ENCODE data around the gene TGM1. TPM values are rescaled to one million over a fixed set of nuclear protein-coding genes. Genes with fewer than 3 reads are reported as not detected.

TGM1 gene
- total and polyA plus RNA-seq, 2 donors (not counting 1 experiment from before 2014, with no cell fraction given): 0.83 to 1.4 TPM

DNA sequence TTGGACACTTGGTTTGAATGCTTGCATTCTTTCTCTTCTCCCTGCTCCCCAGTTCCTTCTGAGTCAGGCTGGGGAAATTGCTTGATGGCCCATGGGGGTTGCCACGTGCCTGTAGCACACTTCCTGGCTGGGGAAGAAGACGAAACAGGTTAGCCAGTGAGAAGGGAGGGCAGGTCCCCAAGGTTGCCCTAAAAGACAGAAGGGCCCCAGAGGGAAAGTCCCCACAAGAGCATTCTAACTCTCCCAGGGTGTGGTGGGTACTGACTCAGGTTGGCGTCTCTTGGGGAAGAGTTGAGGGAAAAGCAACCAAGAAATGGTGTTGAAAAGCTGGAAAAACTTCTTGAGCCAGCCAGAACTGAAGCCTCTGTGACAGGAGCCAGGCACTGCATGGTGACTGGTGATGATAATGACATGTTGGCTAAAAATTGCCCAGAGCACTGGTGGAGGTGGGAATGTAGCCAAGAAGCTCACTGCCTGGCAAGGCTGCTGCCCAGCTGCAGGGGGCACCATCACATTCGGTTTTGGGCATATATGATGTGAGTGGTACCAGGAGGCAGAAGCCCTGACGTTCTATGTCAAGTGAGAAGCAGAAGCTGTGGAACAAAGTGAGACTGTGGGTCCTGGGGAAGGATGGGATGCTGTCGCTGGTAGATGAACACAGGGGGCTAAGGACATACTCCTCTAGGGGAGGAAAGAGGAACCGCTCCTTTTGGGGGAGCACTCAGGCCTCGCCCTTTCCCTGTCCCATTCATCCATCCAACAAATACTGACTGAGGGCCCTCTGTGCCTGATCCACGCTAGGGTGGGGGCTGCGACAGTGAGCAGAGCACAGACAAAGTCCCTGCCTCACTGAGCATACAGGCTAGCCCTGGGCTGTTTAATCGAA is 16.6 kb upstream of the TGM1 start:
- Histone ChIP-seq H3K4me1 (ENCODE audit: control insufficient read depth, extremely low read depth, insufficient read depth, low read length) (no peaks in the 10 kb centered on the region), H4K20me1 (ENCODE audit: control insufficient read depth, extremely low read depth, insufficient read depth, low read length) (no peaks in the 10 kb centered on the region), H3K4me3 (replicated peaks in 1 of 4; ENCODE audit: control extremely low read depth in 1 of 4, insufficient read depth in 1 of 4, low read depth in 3 of 4, low read length in 4 of 4) (no peak overlapping the region), H3K36me3 (ENCODE audit: control insufficient read depth, insufficient read depth, low read length) (no peaks in the 10 kb centered on the region), H3K79me2 (ENCODE audit: control insufficient read depth, insufficient read depth, low read length) (no peaks in the 10 kb centered on the region), H3K9me3 (ENCODE audit: control insufficient read depth, insufficient read depth, low read depth, low read length) (no peaks in the 10 kb centered on the region), H2AFZ (ENCODE audit: low read length) (no peak overlapping the region), H3K9ac (ENCODE audit: insufficient read depth, low read length) (no peak overlapping the region), H3K27ac (ENCODE audit: insufficient read depth, low read length) (no peak overlapping the region), H3K4me2 (ENCODE audit: extremely low read depth, insufficient read depth, low read length) (no peak overlapping the region), H3K27me3 (ENCODE audit: control insufficient read depth, insufficient read depth, low read length) (no peaks in the 10 kb centered on the region)
- no peak for TF ChIP-seq EZH2 (IDR thresholded peaks at IDR 0.05; ENCODE audit: low read length, missing control alignments)
- TF ChIP-seq, protein P1, sequence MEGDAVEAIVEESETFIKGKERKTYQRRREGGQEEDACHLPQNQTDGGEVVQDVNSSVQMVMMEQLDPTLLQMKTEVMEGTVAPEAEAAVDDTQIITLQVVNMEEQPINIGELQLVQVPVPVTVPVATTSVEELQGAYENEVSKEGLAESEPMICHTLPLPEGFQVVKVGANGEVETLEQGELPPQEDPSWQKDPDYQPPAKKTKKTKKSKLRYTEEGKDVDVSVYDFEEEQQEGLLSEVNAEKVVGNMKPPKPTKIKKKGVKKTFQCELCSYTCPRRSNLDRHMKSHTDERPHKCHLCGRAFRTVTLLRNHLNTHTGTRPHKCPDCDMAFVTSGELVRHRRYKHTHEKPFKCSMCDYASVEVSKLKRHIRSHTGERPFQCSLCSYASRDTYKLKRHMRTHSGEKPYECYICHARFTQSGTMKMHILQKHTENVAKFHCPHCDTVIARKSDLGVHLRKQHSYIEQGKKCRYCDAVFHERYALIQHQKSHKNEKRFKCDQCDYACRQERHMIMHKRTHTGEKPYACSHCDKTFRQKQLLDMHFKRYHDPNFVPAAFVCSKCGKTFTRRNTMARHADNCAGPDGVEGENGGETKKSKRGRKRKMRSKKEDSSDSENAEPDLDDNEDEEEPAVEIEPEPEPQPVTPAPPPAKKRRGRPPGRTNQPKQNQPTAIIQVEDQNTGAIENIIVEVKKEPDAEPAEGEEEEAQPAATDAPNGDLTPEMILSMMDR (conservative IDR thresholded peaks at IDR 0.05 in 1 of 2, IDR thresholded peaks at IDR 0.05 in 1 of 2; ENCODE audit: low read depth in 1 of 2, low read length in 2 of 2): peak in 1 of 2 donors; percentile 7
- no peak for DNase-seq (ENCODE audit: low read depth in 2 of 2)

DNA sequence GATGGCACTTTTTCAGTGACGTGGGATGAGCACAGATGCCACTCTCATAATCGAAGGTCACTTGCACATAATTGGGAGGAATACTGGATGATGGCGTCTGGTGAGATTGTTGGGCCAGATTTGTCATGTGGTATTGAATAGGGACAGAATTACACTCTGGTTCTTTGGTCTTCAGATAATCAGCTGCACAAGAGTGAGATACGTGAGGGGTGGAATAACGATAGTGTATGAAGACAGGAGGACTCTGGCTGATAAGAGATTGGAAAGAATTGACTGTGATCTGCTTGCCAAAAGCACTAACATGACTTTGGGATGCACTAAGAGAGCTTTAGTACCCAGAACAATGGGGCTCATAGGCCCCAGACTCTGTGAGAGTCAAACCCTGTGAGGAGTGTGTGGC is 15.4 kb upstream of the TGM1 start:
- no peak overlapping the region for H3K9ac ChIP-seq (ENCODE audit: insufficient read depth, low read length)
- H3K4me2 ChIP-seq (ENCODE audit: extremely low read depth, insufficient read depth, low read length): no peak overlapping the region
- no peaks in the 10 kb centered on the region for H3K36me3 ChIP-seq (ENCODE audit: control insufficient read depth, insufficient read depth, low read length)
- no peaks in the 10 kb centered on the region for H3K9me3 ChIP-seq (ENCODE audit: control insufficient read depth, insufficient read depth, low read depth, low read length)
- TF ChIP-seq, protein P1 (conservative IDR thresholded peaks at IDR 0.05 in 1 of 2, IDR thresholded peaks at IDR 0.05 in 1 of 2; ENCODE audit: low read depth in 1 of 2, low read length in 2 of 2): no peak
- TF ChIP-seq EZH2 (IDR thresholded peaks at IDR 0.05; ENCODE audit: low read length, missing control alignments): no peak
- no peaks in the 10 kb centered on the region for H3K27me3 ChIP-seq (ENCODE audit: control insufficient read depth, insufficient read depth, low read length)
- H2AFZ ChIP-seq (ENCODE audit: low read length): no peak overlapping the region
- H3K4me3 ChIP-seq (replicated peaks in 1 of 4; ENCODE audit: control extremely low read depth in 1 of 4, insufficient read depth in 1 of 4, low read depth in 3 of 4, low read length in 4 of 4): no peak overlapping the region
- no peaks in the 10 kb centered on the region for H4K20me1 ChIP-seq (ENCODE audit: control insufficient read depth, extremely low read depth, insufficient read depth, low read length)
- DNase-seq (ENCODE audit: low read depth in 2 of 2): no peak
- no peak overlapping the region for H3K27ac ChIP-seq (ENCODE audit: insufficient read depth, low read length)
- H3K4me1 ChIP-seq (ENCODE audit: control insufficient read depth, extremely low read depth, insufficient read depth, low read length): no peaks in the 10 kb centered on the region
- H3K79me2 ChIP-seq (ENCODE audit: control insufficient read depth, insufficient read depth, low read length): no peaks in the 10 kb centered on the region

DNA sequence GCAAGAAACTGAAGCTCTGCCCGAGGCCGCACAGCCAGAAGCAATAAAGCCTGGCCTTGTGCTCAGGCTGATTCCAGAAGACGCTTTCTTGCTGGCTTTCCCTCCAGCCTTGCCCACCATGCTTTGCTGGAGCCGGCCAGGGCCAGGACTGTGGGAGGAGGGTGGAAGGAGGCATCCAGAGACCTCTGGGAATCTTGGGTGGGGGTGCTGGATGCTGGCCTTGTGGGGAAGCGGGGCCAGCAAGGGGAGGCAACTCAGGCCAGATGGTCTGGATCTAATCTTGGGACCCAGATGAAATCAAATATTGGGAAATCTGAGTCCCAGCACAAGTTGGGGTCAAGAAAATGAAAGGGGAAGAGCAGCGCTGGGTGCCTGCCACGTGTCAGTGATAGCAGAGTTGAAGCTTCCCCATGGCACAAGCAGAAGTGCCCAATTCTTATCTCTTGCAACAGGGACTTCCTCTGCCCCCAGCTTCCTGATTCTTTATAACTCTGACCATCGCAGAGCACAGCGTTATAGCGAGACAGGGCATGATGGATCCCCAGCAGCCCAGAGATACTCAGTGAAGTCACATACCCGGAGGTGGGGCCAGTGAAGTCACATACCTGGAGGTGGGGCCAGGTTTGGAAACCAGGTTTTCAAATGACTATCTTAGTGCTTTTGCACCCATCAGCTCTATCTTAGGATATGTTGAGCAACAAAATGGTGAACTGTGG is 14.8 kb upstream of the TGM1 start:
- H4K20me1 ChIP-seq (ENCODE audit: control insufficient read depth, extremely low read depth, insufficient read depth, low read length): no peaks in the 10 kb centered on the region
- no peak for DNase-seq (ENCODE audit: low read depth in 2 of 2)
- no peak for TF ChIP-seq EZH2 (IDR thresholded peaks at IDR 0.05; ENCODE audit: low read length, missing control alignments)
- TF ChIP-seq, protein P1 (conservative IDR thresholded peaks at IDR 0.05 in 1 of 2, IDR thresholded peaks at IDR 0.05 in 1 of 2; ENCODE audit: low read depth in 1 of 2, low read length in 2 of 2): no peak
- no peak overlapping the region for H3K27ac ChIP-seq (ENCODE audit: insufficient read depth, low read length)
- H3K4me1 ChIP-seq (ENCODE audit: control insufficient read depth, extremely low read depth, insufficient read depth, low read length): no peaks in the 10 kb centered on the region
- no peak overlapping the region for H3K9ac ChIP-seq (ENCODE audit: insufficient read depth, low read length)
- no peak overlapping the region for H2AFZ ChIP-seq (ENCODE audit: low read length)
- no peak overlapping the region for H3K4me3 ChIP-seq (replicated peaks in 1 of 4; ENCODE audit: control extremely low read depth in 1 of 4, insufficient read depth in 1 of 4, low read depth in 3 of 4, low read length in 4 of 4)
- H3K36me3 ChIP-seq (ENCODE audit: control insufficient read depth, insufficient read depth, low read length): no peaks in the 10 kb centered on the region
- H3K4me2 ChIP-seq (ENCODE audit: extremely low read depth, insufficient read depth, low read length): no peak overlapping the region
- H3K9me3 ChIP-seq (ENCODE audit: control insufficient read depth, insufficient read depth, low read depth, low read length): no peaks in the 10 kb centered on the region
- H3K79me2 ChIP-seq (ENCODE audit: control insufficient read depth, insufficient read depth, low read length): no peaks in the 10 kb centered on the region
- H3K27me3 ChIP-seq (ENCODE audit: control insufficient read depth, insufficient read depth, low read length): no peaks in the 10 kb centered on the region
